ENCODE data around the gene AVP.
"Not testable (repeated sequence)": the region's sequence is repeated elsewhere in the genome, so short reads cannot be mapped to it uniquely, and the experiment has no call there.

AVP gene

DNA sequence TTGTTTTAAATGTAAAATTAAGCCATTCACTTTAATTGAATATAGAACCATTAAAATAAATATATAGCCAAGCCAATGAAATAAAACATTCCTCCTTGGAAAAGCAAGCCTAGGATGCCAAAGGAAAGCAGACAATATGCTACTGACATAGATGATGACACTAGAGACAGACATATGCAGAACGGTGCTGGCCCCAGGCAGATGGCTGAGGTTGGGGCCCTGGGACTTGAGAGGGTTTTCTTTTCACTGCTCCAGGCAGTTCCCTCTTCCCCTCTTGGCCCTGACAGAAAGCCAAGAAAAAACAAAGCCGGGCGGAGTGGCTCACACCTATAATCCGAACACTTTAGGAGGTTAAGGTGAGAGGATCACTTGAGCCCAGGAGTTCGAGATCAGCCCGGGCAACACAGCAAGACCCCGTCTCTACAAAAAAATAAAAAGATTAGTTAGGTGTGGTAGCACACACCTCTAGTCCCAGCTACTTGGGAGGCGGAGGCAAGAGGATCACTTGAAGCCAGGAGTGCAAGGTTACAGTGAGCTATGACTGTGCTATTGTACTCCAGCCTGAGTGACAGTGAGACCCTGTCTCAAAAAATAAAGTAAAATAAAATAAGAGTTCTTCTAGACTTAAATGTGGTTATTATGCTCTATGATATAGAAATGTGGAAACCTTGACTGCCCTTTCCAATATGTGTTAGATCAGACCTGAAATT, 43.9 kb upstream of the AVP start:
- no peak overlapping the region for H3K27ac ChIP-seq
- H3K9me3 ChIP-seq (ENCODE audit: severe bottlenecking), result peaks cover 7% of the 10 kb centered on the region
- TF ChIP-seq, protein P1, sequence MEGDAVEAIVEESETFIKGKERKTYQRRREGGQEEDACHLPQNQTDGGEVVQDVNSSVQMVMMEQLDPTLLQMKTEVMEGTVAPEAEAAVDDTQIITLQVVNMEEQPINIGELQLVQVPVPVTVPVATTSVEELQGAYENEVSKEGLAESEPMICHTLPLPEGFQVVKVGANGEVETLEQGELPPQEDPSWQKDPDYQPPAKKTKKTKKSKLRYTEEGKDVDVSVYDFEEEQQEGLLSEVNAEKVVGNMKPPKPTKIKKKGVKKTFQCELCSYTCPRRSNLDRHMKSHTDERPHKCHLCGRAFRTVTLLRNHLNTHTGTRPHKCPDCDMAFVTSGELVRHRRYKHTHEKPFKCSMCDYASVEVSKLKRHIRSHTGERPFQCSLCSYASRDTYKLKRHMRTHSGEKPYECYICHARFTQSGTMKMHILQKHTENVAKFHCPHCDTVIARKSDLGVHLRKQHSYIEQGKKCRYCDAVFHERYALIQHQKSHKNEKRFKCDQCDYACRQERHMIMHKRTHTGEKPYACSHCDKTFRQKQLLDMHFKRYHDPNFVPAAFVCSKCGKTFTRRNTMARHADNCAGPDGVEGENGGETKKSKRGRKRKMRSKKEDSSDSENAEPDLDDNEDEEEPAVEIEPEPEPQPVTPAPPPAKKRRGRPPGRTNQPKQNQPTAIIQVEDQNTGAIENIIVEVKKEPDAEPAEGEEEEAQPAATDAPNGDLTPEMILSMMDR (IDR thresholded peaks at IDR 0.05; ENCODE audit: low read depth, low read length), result no peak
- no peak for DNase-seq
- no peak overlapping the region for H3K4me3 ChIP-seq (ENCODE audit: low read depth, low read length)
- H3K27me3 ChIP-seq (ENCODE audit: insufficient read depth, low read depth, severe bottlenecking), result no peaks in the 10 kb centered on the region
- no peaks in the 10 kb centered on the region for H3K36me3 ChIP-seq

- peaks cover 7% of the 10 kb centered on the region for H3K9me3 ChIP-seq (ENCODE audit: severe bottlenecking)
- no peak overlapping the region for H3K27ac ChIP-seq
- peaks cover 15% of the 10 kb centered on the region for H3K36me3 ChIP-seq
- no peak overlapping the region for H3K4me3 ChIP-seq (ENCODE audit: low read depth, low read length)
- no peak for DNase-seq
- TF ChIP-seq, protein P1 (IDR thresholded peaks at IDR 0.05; ENCODE audit: low read depth, low read length), result no peak
- no peaks in the 10 kb centered on the region for H3K27me3 ChIP-seq (ENCODE audit: insufficient read depth, low read depth, severe bottlenecking)
Observed at GRCh38 chr20:3126527-3126859, 42.0 kb upstream of the AVP start.

DNA sequence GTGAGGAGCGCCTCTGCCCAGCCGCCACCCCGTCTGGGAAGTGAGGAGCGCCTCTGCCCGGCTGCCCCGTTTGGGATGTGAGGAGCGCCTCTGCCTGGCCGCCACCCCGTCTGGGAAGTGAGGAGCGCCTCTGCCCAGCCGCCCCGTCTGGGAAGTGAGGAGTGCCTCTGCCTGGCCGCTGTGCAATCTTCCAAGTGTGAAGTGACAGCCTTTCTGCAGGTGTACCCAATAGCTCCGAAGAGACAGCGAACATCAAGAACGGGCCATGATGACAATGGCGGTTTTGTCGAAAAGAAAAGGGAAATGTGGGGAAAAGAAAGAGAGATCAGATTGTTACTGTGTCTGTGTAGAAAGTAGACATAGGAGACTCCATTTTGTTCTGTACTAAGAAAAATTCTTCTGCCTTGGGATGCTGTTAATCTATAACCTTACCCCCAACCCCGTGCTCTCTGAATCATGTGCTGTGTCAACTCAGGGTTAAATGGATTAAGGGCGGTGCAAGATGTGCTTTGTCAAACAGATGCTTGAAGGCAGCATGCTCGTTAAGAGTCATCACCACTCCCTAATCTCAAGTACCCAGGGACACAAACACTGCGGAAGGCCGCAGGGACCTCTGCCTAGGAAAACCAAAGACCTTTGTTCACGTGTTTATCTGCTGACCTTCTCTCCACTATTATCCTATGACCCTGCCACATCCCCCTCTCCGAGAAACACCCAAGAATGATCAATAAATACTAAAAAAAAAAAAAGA, 41.4 kb upstream of the AVP start:
- not testable (repeated sequence) for H3K4me3 ChIP-seq (ENCODE audit: low read depth, low read length); H3K9me3 ChIP-seq (ENCODE audit: severe bottlenecking); H3K27me3 ChIP-seq (ENCODE audit: insufficient read depth, low read depth, severe bottlenecking); H3K27ac ChIP-seq; DNase-seq
- peaks cover 21% of the 10 kb centered on the region for H3K36me3 ChIP-seq

DNA sequence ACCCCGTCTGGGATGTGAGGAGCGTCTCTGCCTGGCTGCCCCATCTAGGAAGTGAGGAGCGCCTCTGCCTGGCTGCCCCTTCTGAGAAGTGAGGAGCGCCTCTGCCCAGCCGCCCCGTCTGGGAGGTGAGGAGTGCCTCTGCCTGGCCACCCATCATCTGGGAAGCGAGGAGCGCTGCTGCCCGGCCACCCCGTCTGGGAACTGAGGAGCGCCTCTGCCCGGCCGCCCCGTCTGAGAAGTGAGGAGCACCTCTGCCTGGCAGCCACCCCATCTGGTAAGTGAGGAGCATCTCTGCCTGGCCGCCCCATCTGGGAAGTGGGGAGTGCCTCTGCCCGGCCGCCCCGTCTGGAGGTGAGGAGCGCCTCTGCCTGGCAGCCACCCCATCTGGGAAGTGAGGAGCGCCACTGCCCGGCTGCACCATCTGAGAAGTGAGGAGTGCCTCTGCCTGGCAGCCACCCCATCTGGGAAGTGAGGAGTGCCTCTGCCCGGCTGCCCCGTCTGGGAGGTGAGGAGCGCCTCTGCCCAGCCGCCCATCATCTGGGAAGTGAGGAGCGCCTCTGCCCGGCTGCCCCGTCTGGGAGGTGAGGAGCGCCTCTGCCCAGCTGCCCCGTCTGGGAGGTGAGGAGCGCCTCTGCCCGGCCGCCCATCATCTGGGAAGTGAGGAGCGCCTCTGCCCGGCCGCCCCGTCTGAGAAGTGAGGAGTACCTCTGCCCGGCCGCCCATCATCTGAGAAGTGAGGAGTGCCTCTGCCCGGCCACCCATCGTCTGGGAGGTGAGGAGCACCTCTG, 40.4 kb upstream of the AVP start:
- H3K36me3 ChIP-seq, result peaks cover 24% of the 10 kb centered on the region
- not testable (repeated sequence) for DNase-seq; H3K27ac ChIP-seq; H3K27me3 ChIP-seq (ENCODE audit: insufficient read depth, low read depth, severe bottlenecking); H3K4me3 ChIP-seq (ENCODE audit: low read depth, low read length); H3K9me3 ChIP-seq (ENCODE audit: severe bottlenecking)

DNA sequence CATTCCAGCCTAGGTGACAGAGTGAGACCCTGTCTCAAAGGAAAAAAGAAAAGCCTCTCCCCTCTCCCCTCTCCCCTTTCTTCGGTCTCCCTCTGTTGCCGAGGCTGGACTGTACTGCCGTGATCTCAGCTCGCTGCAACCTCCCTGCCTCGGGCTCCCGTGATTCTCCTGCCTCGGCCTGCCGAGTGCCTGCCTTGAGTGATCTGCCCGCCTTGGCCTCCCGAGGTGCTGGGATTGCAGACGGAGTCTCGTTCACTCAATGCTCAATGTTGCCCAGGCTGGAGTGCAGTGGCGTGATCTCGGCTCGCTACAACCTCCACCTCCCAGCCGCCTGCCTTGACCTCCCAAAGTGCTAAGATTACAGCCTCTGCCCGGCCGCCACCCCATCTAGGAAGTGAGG, 39.6 kb upstream of the AVP start:
- not testable (repeated sequence) for H3K4me3 ChIP-seq (ENCODE audit: low read depth, low read length); H3K27ac ChIP-seq; H3K9me3 ChIP-seq (ENCODE audit: severe bottlenecking); DNase-seq; H3K27me3 ChIP-seq (ENCODE audit: insufficient read depth, low read depth, severe bottlenecking)
- H3K36me3 ChIP-seq, result peaks cover 24% of the 10 kb centered on the region

GRCh38 chr20:3123542-3123941, 39.0 kb upstream of the AVP start:
- H3K27me3 ChIP-seq (ENCODE audit: insufficient read depth, low read depth, severe bottlenecking), result no peaks in the 10 kb centered on the region
- no peak overlapping the region for H3K27ac ChIP-seq
- H3K9me3 ChIP-seq (ENCODE audit: severe bottlenecking), result peaks cover 7% of the 10 kb centered on the region
- no peak for DNase-seq
- TF ChIP-seq, protein P1 (IDR thresholded peaks at IDR 0.05; ENCODE audit: low read depth, low read length), result no peak
- no peak overlapping the region for H3K4me3 ChIP-seq (ENCODE audit: low read depth, low read length)
- H3K36me3 ChIP-seq, result peaks cover 24% of the 10 kb centered on the region

GRCh38 chr20:3121955-3122610, 37.6 kb upstream of the AVP start:
- H3K4me3 ChIP-seq (ENCODE audit: low read depth, low read length), result no peak overlapping the region
- no peak for DNase-seq
- no peaks in the 10 kb centered on the region for H3K27me3 ChIP-seq (ENCODE audit: insufficient read depth, low read depth, severe bottlenecking)
- TF ChIP-seq, protein P1 (IDR thresholded peaks at IDR 0.05; ENCODE audit: low read depth, low read length), result no peak
- H3K9me3 ChIP-seq (ENCODE audit: severe bottlenecking), result peaks cover 7% of the 10 kb centered on the region
- peaks cover 24% of the 10 kb centered on the region for H3K36me3 ChIP-seq
- no peak overlapping the region for H3K27ac ChIP-seq
